GM19372 (cell line): ENCODE results near the gene WDR4.
"Not testable (repeated sequence)": the region's sequence is repeated elsewhere in the genome, so short reads cannot be mapped to it uniquely, and the experiment has no call there.

ENCODE experiments used
- ATAC-seq: cut with Tn5 transposase; IDR thresholded peaks from one replicate; pipeline ENCODE4 v1.9.1; 2021; ENCODE audit warnings: mild to moderate bottlenecking, low read depth, moderate library complexity; ENCODE audit not compliant: unreplicated experiment

WDR4 gene

GRCh38 chr21:42841916-42842655, 37.3 kb downstream of the WDR4 start:
- ATAC-seq: not testable (repeated sequence)

- no peak for ATAC-seq
Observed at GRCh38 chr21:42841156-42841915, 38.0 kb downstream of the WDR4 start.

GRCh38 chr21:42840411-42841155, 38.8 kb downstream of the WDR4 start:
- ATAC-seq: no peak

- no peak for ATAC-seq
Observed at GRCh38 chr21:42839271-42840231, 39.8 kb downstream of the WDR4 start.

- ATAC-seq: not testable (repeated sequence)
Observed at GRCh38 chr21:42838212-42838690, 41.1 kb downstream of the WDR4 start.

GRCh38 chr21:42837421-42838211, 41.7 kb downstream of the WDR4 start:
- no peak for ATAC-seq

GRCh38 chr21:42836767-42837301, 42.5 kb downstream of the WDR4 start:
- no peak for ATAC-seq

GRCh38 chr21:42836402-42836666, 43.0 kb downstream of the WDR4 start:
- no peak for ATAC-seq

- ATAC-seq: no peak
Observed at GRCh38 chr21:42835611-42836401, 43.5 kb downstream of the WDR4 start.

GRCh38 chr21:42835211-42835610, 44.1 kb downstream of the WDR4 start:
- ATAC-seq: no peak

GRCh38 chr21:42834726-42835191, 44.6 kb downstream of the WDR4 start:
- no peak for ATAC-seq

GRCh38 chr21:42833859-42834725, 45.2 kb downstream of the WDR4 start:
- no peak for ATAC-seq

GRCh38 chr21:42833439-42833815, 45.9 kb downstream of the WDR4 start:
- ATAC-seq: no peak

- not testable (repeated sequence) for ATAC-seq
Observed at GRCh38 chr21:42832321-42832630, 47.1 kb downstream of the WDR4 start.

- no peak for ATAC-seq
Observed at GRCh38 chr21:42830456-42831455, 48.6 kb downstream of the WDR4 start.

GRCh38 chr21:42829954-42830353, 49.4 kb downstream of the WDR4 start:
- ATAC-seq: no peak
